DOHH2 (cell line): ENCODE data around the gene FOSL2.

Source experiments
- EZH2phosphoT487 ChIP-seq: fragments of 200-600 bp; sonication (generic); IDR thresholded peaks from 2 replicates; pipeline ENCODE4 v1.6.1; 2017; ENCODE audit warnings: borderline replicate concordance, mild to moderate bottlenecking, antibody characterized with exemption, low read length, moderate library complexity, mixed read lengths
- TF ChIP-seq, protein P1 (sequence below): fragments of 200-600 bp; sonication (generic); IDR thresholded peaks from one replicate; pipeline ENCODE4 v1.5.1; 2014; ENCODE audit warnings: antibody characterized with exemption, mild to moderate bottlenecking, low read depth, low read length; ENCODE audit not compliant: poor library complexity, severe bottlenecking

DNA sequence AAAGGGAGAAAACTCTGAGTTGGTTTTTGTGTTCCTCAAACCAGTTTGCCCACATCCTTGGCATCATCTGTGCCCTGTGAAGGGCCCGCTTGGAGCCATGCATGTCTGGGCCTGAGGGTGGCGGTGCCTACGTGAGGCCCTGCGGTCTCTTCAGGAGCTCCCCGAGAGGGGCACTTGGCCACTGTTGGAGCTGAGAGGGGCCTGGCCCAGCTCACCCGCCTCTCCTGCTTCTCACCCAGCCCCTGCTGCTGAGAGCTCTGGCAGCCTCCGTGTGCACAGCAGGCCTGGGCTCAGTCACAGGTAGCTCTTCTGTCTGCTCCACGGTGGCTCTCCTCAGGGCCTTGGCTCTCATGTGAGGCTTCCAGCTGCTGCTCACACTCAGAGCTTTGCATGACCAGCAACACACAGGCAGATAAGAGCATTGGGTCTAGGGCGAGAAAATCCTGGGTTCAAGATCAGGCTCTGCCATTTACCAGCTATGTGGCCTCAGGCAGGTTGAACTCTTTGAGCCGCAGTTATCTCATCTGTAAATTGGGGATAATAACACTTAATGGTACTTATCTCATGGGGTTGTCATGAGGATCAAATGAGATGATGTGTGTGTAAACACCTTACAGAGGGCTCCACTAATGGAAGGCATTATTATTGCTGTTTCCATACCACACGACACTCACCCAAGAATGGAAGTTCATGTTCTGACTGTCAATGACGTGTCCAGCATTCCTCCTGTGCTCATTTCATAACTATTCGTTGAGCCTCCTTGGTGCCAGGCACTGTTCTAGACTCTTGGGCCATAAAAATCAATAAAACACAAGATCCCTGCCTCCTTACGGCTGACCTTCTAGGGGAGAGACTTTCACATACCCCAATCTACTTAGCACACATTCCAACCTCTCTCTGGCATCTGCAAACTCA, 61.6 kb downstream of the FOSL2 start:
- TF ChIP-seq, protein P1, sequence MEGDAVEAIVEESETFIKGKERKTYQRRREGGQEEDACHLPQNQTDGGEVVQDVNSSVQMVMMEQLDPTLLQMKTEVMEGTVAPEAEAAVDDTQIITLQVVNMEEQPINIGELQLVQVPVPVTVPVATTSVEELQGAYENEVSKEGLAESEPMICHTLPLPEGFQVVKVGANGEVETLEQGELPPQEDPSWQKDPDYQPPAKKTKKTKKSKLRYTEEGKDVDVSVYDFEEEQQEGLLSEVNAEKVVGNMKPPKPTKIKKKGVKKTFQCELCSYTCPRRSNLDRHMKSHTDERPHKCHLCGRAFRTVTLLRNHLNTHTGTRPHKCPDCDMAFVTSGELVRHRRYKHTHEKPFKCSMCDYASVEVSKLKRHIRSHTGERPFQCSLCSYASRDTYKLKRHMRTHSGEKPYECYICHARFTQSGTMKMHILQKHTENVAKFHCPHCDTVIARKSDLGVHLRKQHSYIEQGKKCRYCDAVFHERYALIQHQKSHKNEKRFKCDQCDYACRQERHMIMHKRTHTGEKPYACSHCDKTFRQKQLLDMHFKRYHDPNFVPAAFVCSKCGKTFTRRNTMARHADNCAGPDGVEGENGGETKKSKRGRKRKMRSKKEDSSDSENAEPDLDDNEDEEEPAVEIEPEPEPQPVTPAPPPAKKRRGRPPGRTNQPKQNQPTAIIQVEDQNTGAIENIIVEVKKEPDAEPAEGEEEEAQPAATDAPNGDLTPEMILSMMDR, result no peak
- TF ChIP-seq EZH2phosphoT487, result no peak
